Heart left ventricle (tissue), 16 donors: ENCODE results near the gene EPC2. TPM values are rescaled to one million over a fixed set of nuclear protein-coding genes. Genes with fewer than 3 reads are reported as not detected.
A peak's percentile ranks its signal among the peaks of the same experiment; 100 is the strongest.

Experiments used
- ATAC-seq, 4 donors: fragments of 200-7000 bp; cut with Tn5 transposase; one replicate each; pipeline ENCODE4 v1.9.1; 2020 to 2022; ENCODE audit warnings: moderate library complexity in 4 of 4, mild to moderate bottlenecking in 3 of 4, moderate number of reproducible peaks in 1 of 4
- DNase-seq, 5 donors: peaks; one replicate each; pipeline ENCODE4 v3.0.0-alpha.2; 2020
- H3K27ac ChIP-seq, 12 donors: fragments of 200-600 bp; sonication (generic) in 4 of 12; one replicate each; pipeline versions ENCODE4 v1.5.0 to v1.8.0; 2016 to 2022; ENCODE audit warnings: mild to moderate bottlenecking in 2 of 12
- H3K27me3 ChIP-seq, 9 donors: fragments of 200-600 bp; sonication (generic) in 2 of 9; one replicate each; pipeline versions ENCODE4 v1.5.1 to v1.8.0; 2016 to 2022; ENCODE audit warnings: mild to moderate bottlenecking in 3 of 9
- H3K36me3 ChIP-seq, 9 donors: fragments of 200-600 bp; sonication (generic) in 2 of 9; one replicate each; pipeline versions ENCODE4 v1.5.0 to v1.8.0; 2018 to 2022; ENCODE audit warnings: mild to moderate bottlenecking in 2 of 9
- H3K4me1 ChIP-seq, 12 donors: fragments of 200-600 bp; sonication (generic) in 4 of 12; one replicate each; pipeline versions ENCODE4 v1.5.0 to v1.8.0; 2016 to 2022; ENCODE audit warnings: mild to moderate bottlenecking in 3 of 12
- H3K4me3 ChIP-seq, 12 donors: fragments of 200-600 bp; sonication (generic) in 4 of 12; one replicate each; pipeline versions ENCODE4 v1.5.0 to v1.8.0; 2017 to 2022; ENCODE audit warnings: mild to moderate bottlenecking in 9 of 12, moderate library complexity in 4 of 12
- H3K9me3 ChIP-seq, 12 donors: fragments of 200-600 bp; sonication (generic) in 4 of 12; one replicate each; pipeline versions ENCODE4 v1.5.0 to v1.8.0; 2016 to 2022; ENCODE audit warnings: mild to moderate bottlenecking in 1 of 12
- POLR2A ChIP-seq, 2 donors: fragments of 450-650 bp; IDR thresholded peaks; one replicate each; pipeline ENCODE4 v1.6.1; 2017; ENCODE audit warnings: antibody characterized with exemption in 2 of 2, mild to moderate bottlenecking in 2 of 2, moderate library complexity in 2 of 2
- WGBS, 4 donors: extraction: QIAGEN DNeasy Blood & Tissue Kit in 2 of 4; methylation state at CpG; one replicate each; pipeline versions ENCODE4 v1.1.5 to v1.1.7; 2013 to 2018; 5-methylcytosine and 5-hydroxymethylcytosine counted together
- intact Hi-C, 10 donors: fragments of 100-400 bp; cut with DNase I; formaldehyde crosslinking; loops; one replicate each; pipeline versions ENCODE4 v1.11.1 to v1.14.2; 2022
- polyA plus RNA-seq, 2 donors: library from polyadenylated mRNA; stranded (reverse); fragments of 200-250 nt; gene quantifications; one replicate each; pipeline ENCODE4 v1.2.3, GENCODE V29; 2013
- total RNA-seq, 9 donors: library from RNA; depleted of rRNA in 2 of 9; stranded (reverse); fragments of >200 nt in 2 of 9; fragmentation: NEBNext Ultra II Directional in 3 of 9; extraction: Animal tissue kit (Norgen Biotek cat#: 25700) in 3 of 9; gene quantifications; one replicate each; pipeline versions ENCODE4 v1.1.0 to v1.2.4, GENCODE V29; 2016 to 2023
- TF ChIP-seq, protein P1 (sequence below), 12 donors: fragments of 200-600 bp; sonication (generic) in 4 of 12; IDR thresholded peaks; one replicate each; pipeline versions ENCODE4 v1.5.0 to v1.8.0; 2018 to 2022; ENCODE audit warnings: antibody characterized with exemption in 12 of 12, mild to moderate bottlenecking in 5 of 12
- donor health status: ischemic (EF 13 %, LVEDD 7.1; RV severe dilation, severe dysfunction).
- donor health status: healthy with polysubstance abuse.
- donor health status: DM: no; HTN: yes; CAD: no.
- donor health status: DM: no; HTN: no; CAD: no.
- donor health status: ischemic (EF 25% LVEDD 6.9; RV normal size, moderate dysfunction).
- donor health status: ischemic (EF 25% LVEDD 5.7; RV mildly dilated, moderate dysfunction).
- donor health status: healthy.
- donor health status: DM: yes; HTN: yes; CAD: no.
- donor health status: ischemic (EF 35%, LVEDD 5.7; RV mildly dilated, moderate dysfunction).
- donor health status: nonischemic (EF 11% LVEDD 7.7; RV severe dilation, severe dysfunction).
- donor health status: DM: yes; HTN: yes; CAD: no.
- donor health status: PGD.
- donor health status: ischemic (EF 29% LVEDD 5.4; RV normal size, mild dysfunction).
- donor health status: nonischemic (EF 23%, LVEDD 6.1; RV moderate dilation, normal function).

Gene EPC2
- total and polyA plus RNA-seq, 11 donors: 5.6 to 27.1 (median 19.3) TPM

DNA sequence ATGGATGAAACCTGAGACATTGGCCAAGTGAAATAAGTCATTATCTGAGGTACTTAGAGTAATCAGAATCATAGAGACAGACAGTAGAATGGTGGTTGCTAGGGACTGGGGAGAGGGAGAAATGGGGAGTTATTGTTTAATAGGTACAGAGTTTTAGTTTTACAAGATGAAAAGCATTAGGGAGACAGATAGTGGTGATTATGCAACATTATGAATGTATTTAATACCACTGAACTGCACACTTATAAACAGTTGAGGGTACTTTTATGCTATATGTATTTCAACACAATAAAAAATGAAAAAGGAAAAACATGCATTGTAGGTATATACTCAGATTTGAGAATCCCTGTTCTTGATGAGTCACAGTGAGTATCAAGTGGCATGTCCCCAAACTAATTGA lies 59.7 kb downstream of the EPC2 start:
- H3K4me3 ChIP-seq: no peak overlapping the region
- intact Hi-C loops: no loop called here
- H3K4me1 ChIP-seq: no peaks in the 10 kb centered on the region
- H3K36me3 ChIP-seq: peaks cover 0 to 8% (median 3%) of the 10 kb centered on the region in 9 donors
- H3K27me3 ChIP-seq: no peaks in the 10 kb centered on the region
- peaks cover 0 to 51% (median 21%) of the 10 kb centered on the region in 12 donors for H3K9me3 ChIP-seq
- DNase-seq: no peak
- no peak for ATAC-seq
- H3K27ac ChIP-seq: no peak overlapping the region
- TF ChIP-seq, protein P1, sequence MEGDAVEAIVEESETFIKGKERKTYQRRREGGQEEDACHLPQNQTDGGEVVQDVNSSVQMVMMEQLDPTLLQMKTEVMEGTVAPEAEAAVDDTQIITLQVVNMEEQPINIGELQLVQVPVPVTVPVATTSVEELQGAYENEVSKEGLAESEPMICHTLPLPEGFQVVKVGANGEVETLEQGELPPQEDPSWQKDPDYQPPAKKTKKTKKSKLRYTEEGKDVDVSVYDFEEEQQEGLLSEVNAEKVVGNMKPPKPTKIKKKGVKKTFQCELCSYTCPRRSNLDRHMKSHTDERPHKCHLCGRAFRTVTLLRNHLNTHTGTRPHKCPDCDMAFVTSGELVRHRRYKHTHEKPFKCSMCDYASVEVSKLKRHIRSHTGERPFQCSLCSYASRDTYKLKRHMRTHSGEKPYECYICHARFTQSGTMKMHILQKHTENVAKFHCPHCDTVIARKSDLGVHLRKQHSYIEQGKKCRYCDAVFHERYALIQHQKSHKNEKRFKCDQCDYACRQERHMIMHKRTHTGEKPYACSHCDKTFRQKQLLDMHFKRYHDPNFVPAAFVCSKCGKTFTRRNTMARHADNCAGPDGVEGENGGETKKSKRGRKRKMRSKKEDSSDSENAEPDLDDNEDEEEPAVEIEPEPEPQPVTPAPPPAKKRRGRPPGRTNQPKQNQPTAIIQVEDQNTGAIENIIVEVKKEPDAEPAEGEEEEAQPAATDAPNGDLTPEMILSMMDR (IDR thresholded peaks at IDR 0.05): no peak
- no peak for TF ChIP-seq POLR2A (IDR thresholded peaks at IDR 0.05)

DNA sequence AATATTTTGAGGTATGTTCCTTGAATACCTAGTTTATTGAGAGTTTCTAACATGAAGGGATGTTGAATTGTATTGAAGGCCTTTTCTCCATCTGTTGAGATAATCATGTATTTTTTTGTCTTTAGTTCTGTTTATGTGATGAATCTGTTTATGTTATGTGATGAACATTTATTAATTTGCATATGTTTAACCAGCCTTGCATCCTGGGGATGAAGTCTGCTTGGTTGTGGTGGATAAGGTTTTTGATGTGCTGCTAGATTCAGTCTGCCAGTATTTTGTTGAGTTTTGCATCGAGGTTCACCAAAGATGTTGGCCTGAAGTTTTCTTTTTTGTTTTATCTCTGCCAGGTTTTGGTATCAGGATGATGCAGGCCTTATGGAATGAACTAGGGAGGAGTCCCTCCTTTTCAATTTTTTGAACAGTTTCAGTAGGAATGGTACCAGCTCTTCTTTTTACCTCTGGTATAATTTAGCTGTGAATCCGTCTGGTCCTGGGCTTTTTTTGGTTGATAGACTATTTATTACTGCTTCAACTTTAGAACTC lies 71.9 kb downstream of the EPC2 start:
- no peak overlapping the region for H3K4me3 ChIP-seq

DNA sequence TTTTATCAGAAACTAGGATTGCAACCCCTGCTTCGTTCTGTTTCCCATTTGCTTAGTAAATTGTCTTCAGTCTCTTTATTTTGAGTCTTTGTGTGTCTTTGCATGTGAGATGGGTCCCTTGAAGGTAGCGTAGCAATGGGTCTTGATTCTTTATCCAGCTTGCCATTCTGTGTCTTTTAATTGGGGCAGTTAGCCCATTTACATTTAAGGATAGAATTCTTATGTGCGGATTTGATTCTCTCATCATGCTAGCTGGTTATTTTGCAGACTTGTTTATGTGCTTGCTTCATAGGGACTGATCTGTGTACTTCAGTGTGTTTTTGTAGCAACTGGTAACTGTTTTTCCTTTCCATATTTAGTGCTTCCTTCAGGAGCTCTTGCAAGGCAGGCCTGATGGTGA lies 73.5 kb downstream of the EPC2 start:
- TF ChIP-seq, protein P1 (IDR thresholded peaks at IDR 0.05): no peak
- no peak for TF ChIP-seq POLR2A (IDR thresholded peaks at IDR 0.05)
- Histone ChIP-seq H3K4me1 (peaks cover 0 to 48% (median 32%) of the 10 kb centered on the region in 12 donors), H3K27me3 (no peaks in the 10 kb centered on the region), H3K4me3 (no peak overlapping the region), H3K9me3 (peaks cover 0 to 34% (median 0%) of the 10 kb centered on the region in 12 donors), H3K27ac (no peak overlapping the region), H3K36me3 (no peaks in the 10 kb centered on the region)
- intact Hi-C loops: no loop called here
- WGBS, 4 donors: 80 to 98% (median 89%) methylated on average over 3 of the region's 3 CpGs
- ATAC-seq (no peak), DNase-seq (no peak)

More for the DNA sequence above, 71.9 kb downstream of the EPC2 start:
- DNase-seq (no peak), ATAC-seq (no peak)
- Histone ChIP-seq H3K27ac (no peak overlapping the region), H3K27me3 (no peaks in the 10 kb centered on the region), H3K4me1 (peaks cover 0 to 41% (median 23%) of the 10 kb centered on the region in 12 donors), H3K9me3 (peaks cover 0 to 34% (median 0%) of the 10 kb centered on the region in 12 donors), H3K36me3 (no peaks in the 10 kb centered on the region)
- WGBS, 4 donors: 75 to 90% (median 84%) methylated on average over 2 of the region's 2 CpGs
- intact Hi-C loops: no loop called here
- TF ChIP-seq, protein P1 (IDR thresholded peaks at IDR 0.05): no peak
- TF ChIP-seq POLR2A (IDR thresholded peaks at IDR 0.05): no peak

DNA sequence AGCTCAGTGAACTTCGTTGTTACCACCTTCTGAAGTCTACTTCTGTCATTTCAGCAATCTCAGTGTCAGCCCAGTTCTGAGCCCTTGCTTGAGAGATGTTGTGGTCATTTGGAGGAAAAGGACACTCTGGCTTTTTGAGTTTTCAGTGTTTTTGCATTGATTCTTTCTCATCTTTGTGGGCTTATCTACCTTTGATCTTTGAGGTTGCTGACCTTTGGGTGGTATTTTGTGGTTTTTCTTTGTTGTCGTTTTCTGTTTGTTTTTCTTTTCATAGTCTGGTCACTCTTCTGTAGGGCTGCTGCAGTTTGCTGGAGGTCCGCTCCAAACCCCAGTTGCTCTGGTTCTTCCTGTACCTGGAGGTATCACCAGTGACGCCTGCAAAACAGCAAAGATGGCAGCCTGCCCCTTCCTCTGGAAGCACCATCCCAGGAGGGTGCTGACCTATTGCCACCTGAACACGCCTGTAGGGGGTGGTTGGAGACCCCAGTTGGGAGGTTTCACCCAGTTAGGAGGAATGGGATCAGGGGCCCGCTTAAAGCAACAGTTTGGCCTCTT lies 74.7 kb downstream of the EPC2 start:
- H3K27me3 ChIP-seq: no peaks in the 10 kb centered on the region
- no peak overlapping the region for H3K4me3 ChIP-seq
- H3K27ac ChIP-seq: peak overlapping the region in 1 of 12 donors; percentile 28
- intact Hi-C loops: no loop called here
- TF ChIP-seq POLR2A (IDR thresholded peaks at IDR 0.05): no peak
- TF ChIP-seq, protein P1 (IDR thresholded peaks at IDR 0.05): no peak
- peaks cover 0 to 57% (median 32%) of the 10 kb centered on the region in 12 donors for H3K4me1 ChIP-seq
- 95 to 97% (median 96%) methylated on average over 5 to 6 of the region's 6 CpGs for WGBS, 4 donors
- peaks cover 0 to 31% (median 0%) of the 10 kb centered on the region in 12 donors for H3K9me3 ChIP-seq
- H3K36me3 ChIP-seq: no peaks in the 10 kb centered on the region
- no peak for ATAC-seq
- DNase-seq: no peak
